Measurements from ENCODE around the gene LENG1.

DNA sequence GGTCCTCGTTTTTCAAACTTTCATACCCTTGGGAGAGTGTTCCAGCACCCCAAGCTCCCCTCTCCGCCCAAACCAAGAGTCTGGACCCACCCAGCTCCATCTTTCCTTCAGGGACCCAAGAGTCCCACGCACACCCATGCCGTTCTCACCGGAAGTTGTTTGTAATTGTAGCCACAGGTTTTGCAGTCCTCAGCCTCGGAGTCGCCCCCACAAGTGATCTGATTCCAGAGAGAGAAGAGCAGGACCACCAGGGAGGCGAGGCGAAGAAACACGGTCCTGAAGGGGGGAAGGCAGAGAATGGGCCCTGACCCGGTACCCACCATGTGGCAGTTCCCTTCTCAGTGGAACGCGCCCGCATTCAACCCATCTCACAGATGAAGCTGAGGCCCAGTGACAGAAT lies 3.4 kb upstream of the LENG1 start:
- TF ChIP-seq, protein P1, sequence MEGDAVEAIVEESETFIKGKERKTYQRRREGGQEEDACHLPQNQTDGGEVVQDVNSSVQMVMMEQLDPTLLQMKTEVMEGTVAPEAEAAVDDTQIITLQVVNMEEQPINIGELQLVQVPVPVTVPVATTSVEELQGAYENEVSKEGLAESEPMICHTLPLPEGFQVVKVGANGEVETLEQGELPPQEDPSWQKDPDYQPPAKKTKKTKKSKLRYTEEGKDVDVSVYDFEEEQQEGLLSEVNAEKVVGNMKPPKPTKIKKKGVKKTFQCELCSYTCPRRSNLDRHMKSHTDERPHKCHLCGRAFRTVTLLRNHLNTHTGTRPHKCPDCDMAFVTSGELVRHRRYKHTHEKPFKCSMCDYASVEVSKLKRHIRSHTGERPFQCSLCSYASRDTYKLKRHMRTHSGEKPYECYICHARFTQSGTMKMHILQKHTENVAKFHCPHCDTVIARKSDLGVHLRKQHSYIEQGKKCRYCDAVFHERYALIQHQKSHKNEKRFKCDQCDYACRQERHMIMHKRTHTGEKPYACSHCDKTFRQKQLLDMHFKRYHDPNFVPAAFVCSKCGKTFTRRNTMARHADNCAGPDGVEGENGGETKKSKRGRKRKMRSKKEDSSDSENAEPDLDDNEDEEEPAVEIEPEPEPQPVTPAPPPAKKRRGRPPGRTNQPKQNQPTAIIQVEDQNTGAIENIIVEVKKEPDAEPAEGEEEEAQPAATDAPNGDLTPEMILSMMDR (IDR thresholded peaks at IDR 0.05) = no peak
- TF ChIP-seq POLR2A (IDR thresholded peaks at IDR 0.05) = no peak
